Measurements from ENCODE around the gene NSD2.
"Not testable (repeated sequence)": the region's sequence is repeated elsewhere in the genome, so short reads cannot be mapped to it uniquely, and the experiment has no call there.

The NSD2 gene

DNA sequence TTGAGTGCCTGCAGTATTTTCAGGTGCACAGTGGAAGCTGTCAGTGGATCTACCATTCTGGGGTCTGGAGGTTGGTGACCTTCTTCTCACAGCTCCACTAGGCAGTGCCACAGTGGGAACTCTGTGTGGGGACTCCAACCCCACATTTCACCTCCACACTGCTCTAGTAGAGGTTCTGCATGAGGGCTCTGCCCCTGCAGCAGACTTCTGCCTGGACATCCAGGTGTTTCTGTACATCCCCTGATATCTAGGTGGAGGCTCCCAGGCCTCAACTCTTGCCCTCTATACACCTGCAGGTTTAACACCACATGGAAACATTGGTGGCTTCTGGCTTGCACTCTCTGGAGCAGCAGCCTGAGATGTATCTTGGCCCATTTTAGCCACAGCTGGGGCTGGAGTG is 154.6 kb downstream of the NSD2 start:
- Histone ChIP-seq H3K27ac (ENCODE audit: insufficient read depth in 1 of 2, low read depth in 1 of 2, low read length in 2 of 2, poor library complexity in 1 of 2, severe bottlenecking in 2 of 2) (no peak overlapping the region), H3K9me3 (ENCODE audit: control extremely low read depth in 1 of 5, control insufficient read depth in 4 of 5, insufficient read depth in 2 of 5, low read depth in 1 of 5, low read length in 4 of 5) (peaks cover 1 to 11% (median 7%) of the 10 kb centered on the region in 5 experiments), H3K4me1 (ENCODE audit: control extremely low read depth in 1 of 4, control insufficient read depth in 4 of 4, insufficient read depth in 4 of 4, low read length in 3 of 4) (no peaks in the 10 kb centered on the region), H3K27me3 (replicated peaks in 2 of 5; ENCODE audit: control insufficient read depth in 4 of 5, insufficient read depth in 5 of 5, low read length in 4 of 5) (peaks cover 2 to 38% (median 7%) of the 10 kb centered on the region in 5 experiments), H3K36me3 (ENCODE audit: control insufficient read depth in 4 of 4, insufficient read depth in 4 of 4, low read length in 3 of 4) (no peaks in the 10 kb centered on the region), H3K4me3 (ENCODE audit: control insufficient read depth in 1 of 7, extremely low read depth in 1 of 7, insufficient read depth in 4 of 7, low read depth in 2 of 7, low read length in 6 of 7) (no peak overlapping the region)
- no peak for DNase-seq
- ChIA-PET POLR2A (no interaction called here), CTCF (no interaction called here)

DNA sequence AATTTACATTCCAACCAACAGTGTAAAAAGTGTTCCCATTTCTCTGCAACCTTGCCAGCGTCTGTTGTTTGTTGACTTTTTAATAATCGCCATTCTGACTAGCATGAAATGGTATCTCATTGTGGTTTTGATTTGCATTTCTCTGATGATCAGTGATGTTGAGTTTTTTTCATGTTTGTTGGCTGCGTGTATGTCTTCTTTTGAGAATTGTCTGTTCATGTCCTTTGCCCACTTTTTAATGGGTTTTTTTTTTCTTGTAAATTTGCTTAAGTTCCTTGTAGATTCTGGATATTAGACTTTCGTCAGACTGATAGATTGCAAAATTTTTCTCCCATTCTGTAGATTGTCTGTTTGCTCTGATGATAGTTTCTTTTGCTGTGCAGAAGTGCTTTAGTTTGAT is 155.9 kb downstream of the NSD2 start:
- H3K4me1 ChIP-seq (ENCODE audit: control extremely low read depth in 1 of 4, control insufficient read depth in 4 of 4, insufficient read depth in 4 of 4, low read length in 3 of 4); CTCF ChIA-PET; H3K36me3 ChIP-seq (ENCODE audit: control insufficient read depth in 4 of 4, insufficient read depth in 4 of 4, low read length in 3 of 4); DNase-seq; POLR2A ChIA-PET; H3K27ac ChIP-seq (ENCODE audit: insufficient read depth in 1 of 2, low read depth in 1 of 2, low read length in 2 of 2, poor library complexity in 1 of 2, severe bottlenecking in 2 of 2); H3K4me3 ChIP-seq (ENCODE audit: control insufficient read depth in 1 of 7, extremely low read depth in 1 of 7, insufficient read depth in 4 of 7, low read depth in 2 of 7, low read length in 6 of 7): not testable (repeated sequence)
- Histone ChIP-seq H3K27me3 (replicated peaks in 2 of 5; ENCODE audit: control insufficient read depth in 4 of 5, insufficient read depth in 5 of 5, low read length in 4 of 5) (peaks cover 0 to 29% (median 7%) of the 10 kb centered on the region in 5 experiments), H3K9me3 (ENCODE audit: control extremely low read depth in 1 of 5, control insufficient read depth in 4 of 5, insufficient read depth in 2 of 5, low read depth in 1 of 5, low read length in 4 of 5) (peaks cover 1 to 11% (median 7%) of the 10 kb centered on the region in 5 experiments)
- WGBS (ENCODE audit: insufficient coverage): 88% methylated on average over 3 of the region's 4 CpGs

DNA sequence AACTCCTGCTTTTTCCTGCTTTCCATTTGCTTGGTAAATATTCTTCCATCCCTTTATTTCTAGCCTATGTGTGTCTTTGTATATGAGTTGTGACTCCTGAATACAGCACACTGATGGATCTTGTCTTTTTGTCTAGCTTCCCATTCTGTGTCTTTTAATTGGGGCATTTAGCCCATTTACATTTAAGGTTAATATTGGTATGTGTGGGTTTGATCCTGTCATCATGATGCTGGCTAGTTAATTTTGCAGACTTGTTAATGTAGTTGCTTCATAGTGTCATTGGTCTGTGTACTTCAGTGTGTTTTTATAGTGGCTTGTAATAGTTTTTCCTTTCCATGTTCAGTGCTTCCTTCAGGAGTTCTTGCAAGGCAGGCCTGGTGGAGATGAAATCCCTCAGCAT is 160.0 kb downstream of the NSD2 start:
- peaks cover 0 to 29% (median 4%) of the 10 kb centered on the region in 5 experiments for H3K27me3 ChIP-seq (replicated peaks in 2 of 5; ENCODE audit: control insufficient read depth in 4 of 5, insufficient read depth in 5 of 5, low read length in 4 of 5)
- H3K27ac ChIP-seq (ENCODE audit: insufficient read depth in 1 of 2, low read depth in 1 of 2, low read length in 2 of 2, poor library complexity in 1 of 2, severe bottlenecking in 2 of 2); H3K9me3 ChIP-seq (ENCODE audit: control extremely low read depth in 1 of 5, control insufficient read depth in 4 of 5, insufficient read depth in 2 of 5, low read depth in 1 of 5, low read length in 4 of 5); DNase-seq; H3K4me3 ChIP-seq (ENCODE audit: control insufficient read depth in 1 of 7, extremely low read depth in 1 of 7, insufficient read depth in 4 of 7, low read depth in 2 of 7, low read length in 6 of 7); H3K4me1 ChIP-seq (ENCODE audit: control extremely low read depth in 1 of 4, control insufficient read depth in 4 of 4, insufficient read depth in 4 of 4, low read length in 3 of 4); POLR2A ChIA-PET; H3K36me3 ChIP-seq (ENCODE audit: control insufficient read depth in 4 of 4, insufficient read depth in 4 of 4, low read length in 3 of 4): not testable (repeated sequence)
- CTCF ChIA-PET: interaction anchor here (0.6 kb wide), 1 partner anchor 181 kb away, joined by 3 read pairs; no protein-coding TSS in a partner anchor
